Keratinocyte (primary cell): ENCODE data around the gene NUSAP1. TPM values are rescaled to one million over a fixed set of nuclear protein-coding genes. Genes with fewer than 3 reads are reported as not detected.
"Not testable (repeated sequence)": the region's sequence is repeated elsewhere in the genome, so short reads cannot be mapped to it uniquely, and the experiment has no call there.

ENCODE experiments used
- DNase-seq: peaks from one replicate; pipeline ENCODE4 v3.0.0-alpha.2; 2011; ENCODE audit warnings: low read depth, missing footprints, low spot score
- FAIRE-seq: peaks from 2 replicates; lab custom pipeline; 2011; peaks lifted over from hg19 to GRCh38; lab: Jason Lieb, UNC
- H2AFZ ChIP-seq: 2 replicates; pipeline ENCODE4 v1.6.0; 2012; ENCODE audit warnings: low read length, control low read depth, inconsistent platforms; ENCODE audit not compliant: control insufficient read depth
- H3K27ac ChIP-seq: 2 replicates; pipeline ENCODE4 v1.5.1; 2011; ENCODE audit warnings: low read length; ENCODE audit not compliant: control insufficient read depth, insufficient read depth
- H3K27me3 ChIP-seq: 3 replicates; pipeline ENCODE4 v1.6.0; 2011; ENCODE audit warnings: low read length; ENCODE audit not compliant: control insufficient read depth, insufficient read depth; ENCODE audit errors: extremely low read depth
- H3K36me3 ChIP-seq, 2 experiments: 2 replicates in 1 of 2; 3 replicates in 1 of 2; pipeline ENCODE4 v1.5.1; 2011; ENCODE audit warnings: low read length in 2 of 2, mild to moderate bottlenecking in 1 of 2; ENCODE audit not compliant: control insufficient read depth in 2 of 2, insufficient read depth in 2 of 2; ENCODE audit errors: extremely low read depth in 1 of 2
- H3K4me1 ChIP-seq: 3 replicates; pipeline ENCODE4 v1.5.1; 2011; ENCODE audit warnings: low read length; ENCODE audit not compliant: control insufficient read depth, insufficient read depth; ENCODE audit errors: extremely low read depth
- H3K4me2 ChIP-seq: 3 replicates; pipeline ENCODE4 v1.6.0; 2011; ENCODE audit warnings: low read depth, low read length; ENCODE audit not compliant: control insufficient read depth, insufficient read depth; ENCODE audit errors: extremely low read depth
- H3K4me3 ChIP-seq, 3 experiments: fragments of 200-600 bp in 1 of 3; sonication (generic) in 1 of 3; 2 replicates in 2 of 3; 3 replicates in 1 of 3; pipeline ENCODE4 v1.5.1; 2011 to 2016; ENCODE audit warnings: low read length in 3 of 3, mild to moderate bottlenecking in 3 of 3, control low read depth in 2 of 3, inconsistent platforms in 1 of 3, low read depth in 1 of 3, mixed read lengths in 1 of 3, mixed run types in 1 of 3, moderate library complexity in 1 of 3; ENCODE audit not compliant: control insufficient read depth in 2 of 3, insufficient read depth in 2 of 3; ENCODE audit errors: extremely low read depth in 1 of 3
- H3K79me2 ChIP-seq: 2 replicates; pipeline ENCODE4 v1.6.0; 2012; ENCODE audit warnings: low read length; ENCODE audit not compliant: control insufficient read depth, insufficient read depth
- H3K9ac ChIP-seq: 3 replicates; pipeline ENCODE4 v1.6.0; 2011; ENCODE audit warnings: low read length; ENCODE audit not compliant: control insufficient read depth, insufficient read depth; ENCODE audit errors: extremely low read depth
- H3K9me1 ChIP-seq: 3 replicates; pipeline ENCODE4 v1.6.0; 2011; ENCODE audit warnings: low read length; ENCODE audit not compliant: control insufficient read depth, insufficient read depth; ENCODE audit errors: extremely low read depth
- H3K9me3 ChIP-seq: 2 replicates; pipeline ENCODE4 v1.5.1; 2012; ENCODE audit warnings: low read depth, low read length; ENCODE audit not compliant: control insufficient read depth
- H4K20me1 ChIP-seq: 3 replicates; pipeline ENCODE4 v1.6.0; 2011; ENCODE audit warnings: low read length; ENCODE audit not compliant: control insufficient read depth, insufficient read depth; ENCODE audit errors: extremely low read depth
- EZH2 ChIP-seq: IDR thresholded peaks from one replicate; pipeline ENCODE4 v1.6.1; 2012; ENCODE audit warnings: inconsistent platforms, mild to moderate bottlenecking, low read length, moderate library complexity
- dilution Hi-C: fragments of 300-500 bp; cut with MboI; formaldehyde crosslinking; loops from one replicate; pipeline ENCODE4 v1.7.0; 2020; ENCODE audit warnings: low sequenced_read_pairs; ENCODE audit not compliant: extremely low pct_ligation_motif_present
- polyA plus RNA-seq, 5 experiments: library from polyadenylated mRNA; depleted of rRNA in 3 of 5; stranded (reverse) in 3 of 5; stranded (forward) in 1 of 5; unstranded in 1 of 5; fragments of >200 nt; gene quantifications; 1 replicate in 1 of 5; 2 replicates in 3 of 5; 3 replicates in 1 of 5; pipeline versions ENCODE4 v1.2.1 to v1.2.3, GENCODE V29; 2011 to 2012; ENCODE audit warnings: missing spikeins in 2 of 5, low read depth in 1 of 5, low replicate concordance in 1 of 5
- TF ChIP-seq, protein P1 (sequence below), 3 experiments: IDR thresholded peaks in 1 of 3; conservative IDR thresholded peaks in 1 of 3; optimal IDR thresholded peaks in 1 of 3; 2 replicates in 2 of 3; 3 replicates in 1 of 3; pipeline versions ENCODE3 to v1.5.1; 2011; ENCODE audit warnings: low read length in 3 of 3, mild to moderate bottlenecking in 3 of 3, moderate library complexity in 2 of 3, control low read depth in 1 of 3, inconsistent platforms in 1 of 3; ENCODE audit not compliant: insufficient read depth in 2 of 3; ENCODE audit errors: extremely low read depth in 1 of 3

Gene NUSAP1
- polyA plus RNA-seq, 1 donor (not counting 4 experiments of a cell fraction or from before 2014, with no cell fraction given), result 39.5 TPM

DNA sequence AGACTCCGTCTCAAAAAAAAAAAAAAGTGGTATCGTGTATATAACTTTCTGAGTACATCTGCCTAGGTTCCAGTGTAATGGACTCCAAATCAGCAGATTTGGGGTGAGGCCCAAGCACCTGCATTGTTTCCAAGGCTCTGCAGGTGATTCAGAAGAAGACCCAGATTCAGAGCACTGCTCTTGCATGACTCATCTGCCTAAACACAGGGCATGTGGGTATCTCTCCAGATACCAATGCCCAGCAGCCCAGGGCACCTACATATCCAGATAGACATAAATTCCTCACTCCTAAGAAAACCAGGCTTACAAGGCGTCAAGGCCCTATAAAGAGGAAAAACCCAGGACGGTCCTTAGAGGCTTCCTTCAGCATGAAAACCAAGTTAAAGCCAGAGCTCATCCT, 45.3 kb downstream of the NUSAP1 start:
- H3K4me2 ChIP-seq, result no peak overlapping the region
- H3K9me3 ChIP-seq, result no peaks in the 10 kb centered on the region
- H3K27ac ChIP-seq, result no peak overlapping the region
- H3K27me3 ChIP-seq, result no peaks in the 10 kb centered on the region
- H3K4me3 ChIP-seq, result no peak overlapping the region
- peak; percentile 68 for FAIRE-seq
- no peaks in the 10 kb centered on the region for H3K9me1 ChIP-seq
- no peaks in the 10 kb centered on the region for H3K4me1 ChIP-seq
- TF ChIP-seq, protein P1, sequence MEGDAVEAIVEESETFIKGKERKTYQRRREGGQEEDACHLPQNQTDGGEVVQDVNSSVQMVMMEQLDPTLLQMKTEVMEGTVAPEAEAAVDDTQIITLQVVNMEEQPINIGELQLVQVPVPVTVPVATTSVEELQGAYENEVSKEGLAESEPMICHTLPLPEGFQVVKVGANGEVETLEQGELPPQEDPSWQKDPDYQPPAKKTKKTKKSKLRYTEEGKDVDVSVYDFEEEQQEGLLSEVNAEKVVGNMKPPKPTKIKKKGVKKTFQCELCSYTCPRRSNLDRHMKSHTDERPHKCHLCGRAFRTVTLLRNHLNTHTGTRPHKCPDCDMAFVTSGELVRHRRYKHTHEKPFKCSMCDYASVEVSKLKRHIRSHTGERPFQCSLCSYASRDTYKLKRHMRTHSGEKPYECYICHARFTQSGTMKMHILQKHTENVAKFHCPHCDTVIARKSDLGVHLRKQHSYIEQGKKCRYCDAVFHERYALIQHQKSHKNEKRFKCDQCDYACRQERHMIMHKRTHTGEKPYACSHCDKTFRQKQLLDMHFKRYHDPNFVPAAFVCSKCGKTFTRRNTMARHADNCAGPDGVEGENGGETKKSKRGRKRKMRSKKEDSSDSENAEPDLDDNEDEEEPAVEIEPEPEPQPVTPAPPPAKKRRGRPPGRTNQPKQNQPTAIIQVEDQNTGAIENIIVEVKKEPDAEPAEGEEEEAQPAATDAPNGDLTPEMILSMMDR (optimal IDR thresholded peaks at IDR 0.05 in 1 of 3, IDR thresholded peaks at IDR 0.05 in 1 of 3, conservative IDR thresholded peaks at IDR 0.05 in 1 of 3; ENCODE audit: extremely low read depth in 1 of 3, insufficient read depth in 2 of 3, low read length in 3 of 3), result no peak
- H3K9ac ChIP-seq, result no peak overlapping the region
- no peaks in the 10 kb centered on the region for H3K79me2 ChIP-seq
- H4K20me1 ChIP-seq, result no peaks in the 10 kb centered on the region
- peaks cover 2 to 19% of the 10 kb centered on the region in 2 experiments for H3K36me3 ChIP-seq
- no peak overlapping the region for H2AFZ ChIP-seq
- dilution Hi-C loops, result no loop called here
- no peak for DNase-seq

DNA sequence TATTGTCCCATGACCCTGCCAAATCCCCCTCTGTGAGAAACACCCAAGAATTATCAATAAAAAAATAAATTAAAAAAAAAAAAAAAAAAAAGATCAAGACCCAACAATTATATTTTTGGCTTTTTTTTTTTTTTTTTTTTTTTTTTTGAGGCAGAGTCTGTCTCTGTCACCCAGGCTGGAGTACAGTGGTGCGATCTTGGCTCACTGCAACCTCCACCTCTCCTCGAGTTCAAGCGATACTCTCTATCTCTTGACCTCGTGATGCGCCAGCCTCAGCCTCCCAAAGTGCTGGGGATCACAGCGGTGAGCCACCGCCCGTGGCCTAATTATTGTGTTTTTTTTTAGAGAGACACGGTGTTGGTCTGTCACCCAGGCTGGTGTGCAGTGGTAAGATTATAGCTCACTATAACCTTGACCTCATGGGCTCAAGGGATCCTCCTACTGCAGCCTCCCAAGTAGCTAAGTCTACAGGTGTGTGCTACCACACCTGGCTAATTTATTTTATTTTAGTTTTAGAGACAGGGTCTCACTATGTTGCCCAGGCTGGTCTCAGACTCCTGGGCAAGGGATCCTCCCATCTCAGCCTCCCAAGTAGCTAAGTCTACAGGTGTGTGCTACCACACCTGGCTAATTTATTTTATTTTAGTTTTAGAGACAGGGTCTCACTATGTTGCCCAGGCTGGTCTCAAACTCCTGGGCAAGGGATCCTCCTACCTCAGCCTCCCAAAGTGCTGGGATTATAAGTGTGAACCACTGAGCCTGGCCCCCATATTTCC, 51.5 kb downstream of the NUSAP1 start:
- H3K79me2 ChIP-seq, H4K20me1 ChIP-seq, H3K36me3 ChIP-seq, H3K27me3 ChIP-seq, H3K9me3 ChIP-seq, H3K4me3 ChIP-seq, H3K4me2 ChIP-seq, dilution Hi-C loops, H3K9ac ChIP-seq, H2AFZ ChIP-seq, DNase-seq, H3K27ac ChIP-seq, FAIRE-seq, H3K9me1 ChIP-seq, H3K4me1 ChIP-seq: not testable (repeated sequence)

DNA sequence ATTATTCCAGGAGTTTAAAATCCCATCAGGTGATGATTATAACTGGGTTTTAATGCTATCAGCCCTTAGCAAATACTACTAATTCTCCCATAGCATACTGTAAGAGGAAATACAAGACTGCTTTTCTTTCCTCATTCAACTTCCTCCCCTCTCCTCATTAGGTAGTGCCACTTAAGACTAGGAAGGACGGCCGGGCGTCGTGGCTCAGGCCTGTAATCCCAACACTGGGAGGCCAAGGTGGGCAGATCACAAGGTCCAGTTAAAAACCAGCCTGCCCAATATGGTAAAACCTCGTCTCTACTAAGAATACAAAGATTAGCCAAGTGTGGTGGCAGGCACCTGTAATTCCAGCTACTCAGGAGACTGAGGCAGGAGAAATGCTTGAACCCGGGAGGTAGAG, 55.0 kb downstream of the NUSAP1 start:
- Histone ChIP-seq H3K27me3 (no peaks in the 10 kb centered on the region), H3K9ac (no peak overlapping the region), H3K79me2 (no peaks in the 10 kb centered on the region), H3K9me3 (no peaks in the 10 kb centered on the region), H2AFZ (no peak overlapping the region), H3K4me1 (no peaks in the 10 kb centered on the region), H3K4me2 (no peak overlapping the region), H3K4me3 (no peak overlapping the region), H4K20me1 (no peaks in the 10 kb centered on the region), H3K9me1 (no peaks in the 10 kb centered on the region), H3K36me3 (peaks cover 0 to 7% of the 10 kb centered on the region in 2 experiments), H3K27ac (no peak overlapping the region)
- no peak for TF ChIP-seq EZH2
- TF ChIP-seq, protein P1 (optimal IDR thresholded peaks at IDR 0.05 in 1 of 3, IDR thresholded peaks at IDR 0.05 in 1 of 3, conservative IDR thresholded peaks at IDR 0.05 in 1 of 3; ENCODE audit: extremely low read depth in 1 of 3, insufficient read depth in 2 of 3, low read length in 3 of 3), result no peak
- FAIRE-seq (no peak), DNase-seq (no peak)
- dilution Hi-C loops, result no loop called here
